Bronchus fibroblast of lung (primary cell): ENCODE measurements around the gene KLK2. TPM values are rescaled to one million over a fixed set of nuclear protein-coding genes. Genes with fewer than 3 reads are reported as not detected.

ENCODE experiments used
- total RNA-seq: library from RNA; depleted of rRNA; stranded (reverse); fragments of >200 nt; gene quantifications from 2 replicates; pipeline ENCODE4 v1.2.3, GENCODE V29; 2015

Gene KLK2
- total RNA-seq, result 0.89 TPM in 1 of 2 replicates, not detected in the other

DNA sequence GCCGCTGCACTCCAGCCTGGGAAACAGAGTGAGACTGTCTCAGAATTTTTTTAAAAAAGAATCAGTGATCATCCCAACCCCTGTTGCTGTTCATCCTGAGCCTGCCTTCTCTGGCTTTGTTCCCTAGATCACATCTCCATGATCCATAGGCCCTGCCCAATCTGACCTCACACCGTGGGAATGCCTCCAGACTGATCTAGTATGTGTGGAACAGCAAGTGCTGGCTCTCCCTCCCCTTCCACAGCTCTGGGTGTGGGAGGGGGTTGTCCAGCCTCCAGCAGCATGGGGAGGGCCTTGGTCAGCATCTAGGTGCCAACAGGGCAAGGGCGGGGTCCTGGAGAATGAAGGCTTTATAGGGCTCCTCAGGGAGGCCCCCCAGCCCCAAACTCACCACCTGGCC lies at the start of gene KLK2:
KLK2 (plus strand) TSS at position 384 of the 400 bp plus-strand sequence. CDS start 35 bp downstream, outside the sequence.

DNA sequence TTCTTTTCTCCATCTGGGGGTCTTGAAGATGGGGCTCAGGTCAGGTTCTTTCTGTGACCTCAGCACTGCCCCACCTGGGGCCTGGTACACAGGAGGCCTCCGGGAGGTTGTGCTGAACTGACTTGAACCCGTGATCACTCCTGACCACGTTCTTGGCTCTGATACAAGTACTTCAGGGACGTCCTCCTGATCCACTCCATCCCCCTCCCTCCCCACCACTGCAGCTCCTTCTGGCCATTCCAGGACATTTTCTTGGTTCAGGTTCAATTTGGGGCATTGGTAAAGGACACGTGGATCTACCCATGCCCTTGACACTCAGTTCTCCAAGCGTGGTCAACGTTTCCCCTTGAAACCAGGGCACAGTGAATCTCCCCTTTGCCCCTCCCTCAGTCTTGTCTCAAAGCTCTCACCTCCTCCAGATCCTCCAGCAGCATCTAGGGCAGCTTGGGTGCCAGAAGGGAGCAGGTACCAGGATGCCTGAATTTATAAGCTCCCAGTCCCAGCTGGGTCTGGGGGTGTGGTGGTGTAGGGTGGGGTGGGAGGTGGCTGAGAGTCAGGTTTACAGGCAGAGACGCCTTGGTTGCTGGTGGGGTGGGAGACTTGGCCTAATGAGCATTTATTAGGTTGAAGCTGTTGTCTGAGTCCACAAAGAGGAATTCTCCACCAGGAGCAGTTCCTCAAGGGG lies 40.0 kb upstream of the KLK2 start, which contains the start of gene KLK15:
KLK15 (minus strand) TSS at position 458 of the 685 bp plus-strand sequence. CDS start 2,082 bp downstream, outside the sequence.

DNA sequence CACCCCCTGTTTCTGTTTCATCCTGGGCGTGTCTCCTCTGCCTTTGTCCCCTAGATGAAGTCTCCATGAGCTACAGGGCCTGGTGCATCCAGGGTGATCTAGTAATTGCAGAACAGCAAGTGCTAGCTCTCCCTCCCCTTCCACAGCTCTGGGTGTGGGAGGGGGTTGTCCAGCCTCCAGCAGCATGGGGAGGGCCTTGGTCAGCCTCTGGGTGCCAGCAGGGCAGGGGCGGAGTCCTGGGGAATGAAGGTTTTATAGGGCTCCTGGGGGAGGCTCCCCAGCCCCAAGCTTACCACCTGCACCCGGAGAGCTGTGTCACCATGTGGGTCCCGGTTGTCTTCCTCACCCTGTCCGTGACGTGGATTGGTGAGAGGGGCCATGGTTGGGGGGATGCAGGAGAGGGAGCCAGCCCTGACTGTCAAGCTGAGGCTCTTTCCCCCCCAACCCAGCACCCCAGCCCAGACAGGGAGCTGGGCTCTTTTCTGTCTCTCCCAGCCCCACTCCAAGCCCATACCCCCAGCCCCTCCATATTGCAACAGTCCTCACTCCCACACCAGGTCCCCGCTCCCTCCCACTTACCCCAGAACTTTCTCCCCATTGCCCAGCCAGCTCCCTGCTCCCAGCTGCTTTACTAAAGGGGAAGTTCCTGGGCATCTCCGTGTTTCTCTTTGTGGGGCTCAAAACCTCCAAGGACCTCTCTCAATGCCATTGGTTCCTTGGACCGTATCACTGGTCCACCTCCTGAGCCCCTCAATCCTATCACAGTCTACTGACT lies 18.4 kb upstream of the KLK2 start, which contains the start of gene KLK3:
KLK3 (plus strand) TSS at position 280 of the 775 bp plus-strand sequence; CDS start at position 321, 41 bp downstream.

GRCh38 chr19:50911206-50912101 lies 38.2 kb downstream of the KLK2 start, which contains the start of gene KLK4:
Gene KLK4 (minus strand): TSS chr19:50911395. CDS start chr19:50910738, 657 bp downstream.

Other genes starting within 250 kb of the KLK2 start
- 0.15 TPM in 1 of 2 replicates, not detected in the other for gene SYT3, start 233.6 kb upstream of the KLK2 start, total RNA-seq
- gene C19orf81, start 224.0 kb upstream of the KLK2 start, total RNA-seq, result not detected in 2 replicates
- gene SHANK1, start 153.6 kb upstream of the KLK2 start, total RNA-seq, result 0.84 and 1.8 TPM in 2 replicates
- 72.5 and 93.3 TPM in 2 replicates for gene CLEC11A, start 150.1 kb upstream of the KLK2 start, total RNA-seq
- gene GPR32, start 103.0 kb upstream of the KLK2 start, total RNA-seq, result not detected in 2 replicates
- not detected in 2 replicates for gene ACP4, start 83.0 kb upstream of the KLK2 start, total RNA-seq
- not detected in 2 replicates for gene KLK1, start 49.7 kb upstream of the KLK2 start, total RNA-seq
- gene KLK15, start 39.9 kb upstream of the KLK2 start, total RNA-seq, result not detected in 2 replicates
- gene KLK3, start 18.5 kb upstream of the KLK2 start, total RNA-seq, result not detected in 2 replicates
- gene KLK4, start 38.0 kb downstream of the KLK2 start, total RNA-seq, result not detected in 2 replicates
- gene KLK5, start 79.6 kb downstream of the KLK2 start, total RNA-seq, result not detected in 2 replicates
- not detected in 2 replicates for gene KLK6, start 96.2 kb downstream of the KLK2 start, total RNA-seq
- not detected in 2 replicates for gene KLK7, start 110.5 kb downstream of the KLK2 start, total RNA-seq
- not detected in 2 replicates for gene KLK8, start 128.2 kb downstream of the KLK2 start, total RNA-seq
- gene KLK10, start 146.3 kb downstream of the KLK2 start, total RNA-seq, result not detected in 2 replicates
- not detected in 2 replicates for gene KLK11, start 153.2 kb downstream of the KLK2 start, total RNA-seq
- gene KLK12, start 161.6 kb downstream of the KLK2 start, total RNA-seq, result not detected in 2 replicates
- not detected in 2 replicates for gene KLK13, start 191.7 kb downstream of the KLK2 start, total RNA-seq
- not detected in 2 replicates for gene KLK14, start 209.4 kb downstream of the KLK2 start, total RNA-seq
- 8.6 and 8.7 TPM in 2 replicates for gene CTU1, start 235.0 kb downstream of the KLK2 start, total RNA-seq